ENCODE measurements around the gene LAMTOR1.

LAMTOR1 gene

GRCh38 chr11:72081821-72082453 lies 21.2 kb downstream of the LAMTOR1 start:
- TF ChIP-seq POLR2A (IDR thresholded peaks at IDR 0.05; ENCODE audit: low read depth, low read length), result no peak
- DNase-seq (ENCODE audit: insufficient read length, low spot score) (no peak), FAIRE-seq (no peak)

GRCh38 chr11:72081184-72081644 lies 21.9 kb downstream of the LAMTOR1 start:
- no peak for TF ChIP-seq POLR2A (IDR thresholded peaks at IDR 0.05; ENCODE audit: low read depth, low read length)
- FAIRE-seq (no peak), DNase-seq (ENCODE audit: insufficient read length, low spot score) (no peak)

GRCh38 chr11:72080326-72081183 lies 22.5 kb downstream of the LAMTOR1 start, which contains the start of the genes LRRC51 and NUMA1:
Gene LRRC51, plus strand, starts transcription at chr11:72080850. Its CDS starts 8,234 bp downstream, at chr11:72089084.
Gene NUMA1, minus strand, starts transcription at chr11:72080542. Its CDS starts 44,599 bp downstream, at chr11:72035943.
- peak; percentile 56 for TF ChIP-seq POLR2A (IDR thresholded peaks at IDR 0.05; ENCODE audit: low read depth, low read length)
- peak; percentile 87 for DNase-seq (ENCODE audit: insufficient read length, low spot score)
- peak; percentile 96 for FAIRE-seq

- no peak for TF ChIP-seq POLR2A (IDR thresholded peaks at IDR 0.05; ENCODE audit: low read depth, low read length)
- no peak for FAIRE-seq
- DNase-seq (ENCODE audit: insufficient read length, low spot score), result no peak
These were observed 23.2 kb downstream of the LAMTOR1 start for GRCh38 chr11:72079819-72080325.

GRCh38 chr11:72078477-72078876 lies 24.6 kb downstream of the LAMTOR1 start:
- DNase-seq (ENCODE audit: insufficient read length, low spot score) (no peak), FAIRE-seq (no peak)
- no peak for TF ChIP-seq POLR2A (IDR thresholded peaks at IDR 0.05; ENCODE audit: low read depth, low read length)

GRCh38 chr11:72075756-72076155 lies 27.3 kb downstream of the LAMTOR1 start:
- TF ChIP-seq POLR2A (IDR thresholded peaks at IDR 0.05; ENCODE audit: low read depth, low read length), result no peak
- DNase-seq (ENCODE audit: insufficient read length, low spot score) (no peak), FAIRE-seq (no peak)

GRCh38 chr11:72075109-72075508 lies 28.0 kb downstream of the LAMTOR1 start:
- no peak for DNase-seq (ENCODE audit: insufficient read length, low spot score)
- no peak for FAIRE-seq
- no peak for TF ChIP-seq POLR2A (IDR thresholded peaks at IDR 0.05; ENCODE audit: low read depth, low read length)

GRCh38 chr11:72072348-72072747 lies 30.7 kb downstream of the LAMTOR1 start:
- TF ChIP-seq POLR2A (IDR thresholded peaks at IDR 0.05; ENCODE audit: low read depth, low read length), result no peak
- DNase-seq (ENCODE audit: insufficient read length, low spot score) (peak; percentile 41), FAIRE-seq (peak; percentile 30)

GRCh38 chr11:72070491-72070890 lies 32.6 kb downstream of the LAMTOR1 start:
- DNase-seq (ENCODE audit: insufficient read length, low spot score) (no peak), FAIRE-seq (no peak)
- no peak for TF ChIP-seq POLR2A (IDR thresholded peaks at IDR 0.05; ENCODE audit: low read depth, low read length)

- TF ChIP-seq POLR2A (IDR thresholded peaks at IDR 0.05; ENCODE audit: low read depth, low read length), result peak; percentile 30; the same call in 1 of the 2 replicates
- DNase-seq (ENCODE audit: insufficient read length, low spot score), result peak; percentile 69
- FAIRE-seq, result peak; percentile 82
These were observed 33.3 kb downstream of the LAMTOR1 start for GRCh38 chr11:72069787-72070251.

- no peak for DNase-seq (ENCODE audit: insufficient read length, low spot score)
- TF ChIP-seq POLR2A (IDR thresholded peaks at IDR 0.05; ENCODE audit: low read depth, low read length), result no peak
- FAIRE-seq, result no peak
These were observed 33.9 kb downstream of the LAMTOR1 start for GRCh38 chr11:72069200-72069599.

GRCh38 chr11:72067676-72068075 lies 35.4 kb downstream of the LAMTOR1 start:
- FAIRE-seq (no peak), DNase-seq (ENCODE audit: insufficient read length, low spot score) (no peak)
- TF ChIP-seq POLR2A (IDR thresholded peaks at IDR 0.05; ENCODE audit: low read depth, low read length), result no peak

- FAIRE-seq, result no peak
- TF ChIP-seq POLR2A (IDR thresholded peaks at IDR 0.05; ENCODE audit: low read depth, low read length), result no peak
- no peak for DNase-seq (ENCODE audit: insufficient read length, low spot score)
These were observed 35.8 kb downstream of the LAMTOR1 start for GRCh38 chr11:72067266-72067665.

GRCh38 chr11:72066855-72067254 lies 36.2 kb downstream of the LAMTOR1 start:
- DNase-seq (ENCODE audit: insufficient read length, low spot score) (no peak), FAIRE-seq (no peak)
- TF ChIP-seq POLR2A (IDR thresholded peaks at IDR 0.05; ENCODE audit: low read depth, low read length), result no peak
